Measurements from ENCODE around the gene LDLRAD3.

GRCh38 chr11:36016709-36017108, 72.8 kb downstream of the LDLRAD3 start:
- no peak for TF ChIP-seq CTCF (conservative IDR thresholded peaks at IDR 0.05; ENCODE audit: low read length)
- TF ChIP-seq EZH2phosphoT487 (IDR thresholded peaks at IDR 0.05; ENCODE audit: borderline replicate concordance): no peak

Data from Loucy (cell line).